Measurements from ENCODE around the gene VAMP1. TPM values are rescaled to one million over a fixed set of nuclear protein-coding genes. Genes with fewer than 3 reads are reported as not detected.

VAMP1 gene
- total and polyA plus RNA-seq, 10 of the 15 experiments (the other 5 are each of a cell fraction or from before 2014, with no cell fraction given), result 4.8 to 123 (median 27.5) TPM

DNA sequence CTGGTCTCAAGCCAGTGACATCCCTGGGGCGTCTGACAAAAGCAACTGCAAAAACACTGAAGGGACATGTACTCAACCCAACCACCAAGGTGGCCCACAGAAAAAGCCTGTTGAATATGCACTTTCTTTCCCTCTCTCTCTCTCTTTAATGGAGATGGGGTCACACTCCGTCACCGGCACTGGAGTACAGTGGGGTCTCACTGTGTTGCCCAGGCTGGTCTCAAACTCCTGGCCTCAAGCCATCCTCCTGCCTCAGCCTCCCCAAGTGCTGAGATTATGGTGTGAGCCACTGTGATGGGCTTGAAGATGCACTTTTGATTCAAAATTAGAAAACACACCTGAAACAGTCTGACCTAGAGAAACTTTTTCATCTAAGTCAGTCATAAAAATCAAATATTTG, 32.9 kb downstream of the VAMP1 start (continued):
- TF ChIP-seq TARDBP (IDR thresholded peaks at IDR 0.05; ENCODE audit: borderline replicate concordance), result no peak
- no peak for TF ChIP-seq POU2F2 (IDR thresholded peaks at IDR 0.05; ENCODE audit: borderline replicate concordance, low read depth, low read length)
- no peak for TF ChIP-seq EED (IDR thresholded peaks at IDR 0.05; ENCODE audit: low read depth)
- no peak for TF ChIP-seq CEBPB (IDR thresholded peaks at IDR 0.05; ENCODE audit: borderline replicate concordance in 1 of 2, low read depth in 2 of 2, low read length in 2 of 2)
- TF ChIP-seq, protein P1, sequence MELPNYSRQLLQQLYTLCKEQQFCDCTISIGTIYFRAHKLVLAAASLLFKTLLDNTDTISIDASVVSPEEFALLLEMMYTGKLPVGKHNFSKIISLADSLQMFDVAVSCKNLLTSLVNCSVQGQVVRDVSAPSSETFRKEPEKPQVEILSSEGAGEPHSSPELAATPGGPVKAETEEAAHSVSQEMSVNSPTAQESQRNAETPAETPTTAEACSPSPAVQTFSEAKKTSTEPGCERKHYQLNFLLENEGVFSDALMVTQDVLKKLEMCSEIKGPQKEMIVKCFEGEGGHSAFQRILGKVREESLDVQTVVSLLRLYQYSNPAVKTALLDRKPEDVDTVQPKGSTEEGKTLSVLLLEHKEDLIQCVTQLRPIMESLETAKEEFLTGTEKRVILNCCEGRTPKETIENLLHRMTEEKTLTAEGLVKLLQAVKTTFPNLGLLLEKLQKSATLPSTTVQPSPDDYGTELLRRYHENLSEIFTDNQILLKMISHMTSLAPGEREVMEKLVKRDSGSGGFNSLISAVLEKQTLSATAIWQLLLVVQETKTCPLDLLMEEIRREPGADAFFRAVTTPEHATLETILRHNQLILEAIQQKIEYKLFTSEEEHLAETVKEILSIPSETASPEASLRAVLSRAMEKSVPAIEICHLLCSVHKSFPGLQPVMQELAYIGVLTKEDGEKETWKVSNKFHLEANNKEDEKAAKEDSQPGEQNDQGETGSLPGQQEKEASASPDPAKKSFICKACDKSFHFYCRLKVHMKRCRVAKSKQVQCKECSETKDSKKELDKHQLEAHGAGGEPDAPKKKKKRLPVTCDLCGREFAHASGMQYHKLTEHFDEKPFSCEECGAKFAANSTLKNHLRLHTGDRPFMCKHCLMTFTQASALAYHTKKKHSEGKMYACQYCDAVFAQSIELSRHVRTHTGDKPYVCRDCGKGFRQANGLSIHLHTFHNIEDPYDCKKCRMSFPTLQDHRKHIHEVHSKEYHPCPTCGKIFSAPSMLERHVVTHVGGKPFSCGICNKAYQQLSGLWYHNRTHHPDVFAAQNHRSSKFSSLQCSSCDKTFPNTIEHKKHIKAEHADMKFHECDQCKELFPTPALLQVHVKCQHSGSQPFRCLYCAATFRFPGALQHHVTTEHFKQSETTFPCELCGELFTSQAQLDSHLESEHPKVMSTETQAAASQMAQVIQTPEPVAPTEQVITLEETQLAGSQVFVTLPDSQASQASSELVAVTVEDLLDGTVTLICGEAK (IDR thresholded peaks at IDR 0.05; ENCODE audit: borderline replicate concordance), result no peak
- TF ChIP-seq SIN3A (IDR thresholded peaks at IDR 0.05; ENCODE audit: low read depth, low read length), result no peak
- TF ChIP-seq SRF (IDR thresholded peaks at IDR 0.05; ENCODE audit: low read depth in 2 of 2, low read length in 2 of 2), result no peak
- TF ChIP-seq, protein P2, sequence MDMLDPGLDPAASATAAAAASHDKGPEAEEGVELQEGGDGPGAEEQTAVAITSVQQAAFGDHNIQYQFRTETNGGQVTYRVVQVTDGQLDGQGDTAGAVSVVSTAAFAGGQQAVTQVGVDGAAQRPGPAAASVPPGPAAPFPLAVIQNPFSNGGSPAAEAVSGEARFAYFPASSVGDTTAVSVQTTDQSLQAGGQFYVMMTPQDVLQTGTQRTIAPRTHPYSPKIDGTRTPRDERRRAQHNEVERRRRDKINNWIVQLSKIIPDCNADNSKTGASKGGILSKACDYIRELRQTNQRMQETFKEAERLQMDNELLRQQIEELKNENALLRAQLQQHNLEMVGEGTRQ (IDR thresholded peaks at IDR 0.05; ENCODE audit: borderline replicate concordance, low read depth, low read length), result no peak
- TF ChIP-seq, protein P3, sequence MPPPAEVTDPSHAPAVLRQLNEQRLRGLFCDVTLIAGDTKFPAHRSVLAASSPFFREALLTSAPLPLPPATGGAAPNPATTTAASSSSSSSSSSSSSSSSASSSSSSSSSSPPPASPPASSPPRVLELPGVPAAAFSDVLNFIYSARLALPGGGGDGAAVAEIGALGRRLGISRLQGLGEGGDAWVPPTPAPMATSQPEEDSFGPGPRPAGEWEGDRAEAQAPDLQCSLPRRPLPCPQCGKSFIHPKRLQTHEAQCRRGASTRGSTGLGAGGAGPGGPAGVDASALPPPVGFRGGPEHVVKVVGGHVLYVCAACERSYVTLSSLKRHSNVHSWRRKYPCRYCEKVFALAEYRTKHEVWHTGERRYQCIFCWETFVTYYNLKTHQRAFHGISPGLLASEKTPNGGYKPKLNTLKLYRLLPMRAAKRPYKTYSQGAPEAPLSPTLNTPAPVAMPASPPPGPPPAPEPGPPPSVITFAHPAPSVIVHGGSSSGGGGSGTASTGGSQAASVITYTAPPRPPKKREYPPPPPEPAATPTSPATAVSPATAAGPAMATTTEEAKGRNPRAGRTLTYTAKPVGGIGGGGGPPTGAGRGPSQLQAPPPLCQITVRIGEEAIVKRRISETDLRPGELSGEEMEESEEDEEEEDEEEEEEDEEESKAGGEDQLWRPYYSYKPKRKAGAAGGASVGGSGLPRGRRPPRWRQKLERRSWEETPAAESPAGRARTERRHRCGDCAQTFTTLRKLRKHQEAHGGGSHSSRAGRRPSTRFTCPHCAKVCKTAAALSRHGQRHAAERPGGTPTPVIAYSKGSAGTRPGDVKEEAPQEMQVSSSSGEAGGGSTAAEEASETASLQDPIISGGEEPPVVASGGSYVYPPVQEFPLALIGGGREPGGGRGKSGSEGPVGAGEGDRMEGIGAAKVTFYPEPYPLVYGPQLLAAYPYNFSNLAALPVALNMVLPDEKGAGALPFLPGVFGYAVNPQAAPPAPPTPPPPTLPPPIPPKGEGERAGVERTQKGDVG (CRISPR knock-in tag; IDR thresholded peaks at IDR 0.05), result no peak
